ENCODE results near the gene HS6ST2.

Gene HS6ST2

GRCh38 chrX:132613801-132614200 lies 344.6 kb downstream of the HS6ST2 start:
- no peak for DNase-seq (ENCODE audit: low read depth)

GRCh38 chrX:132612821-132613564 lies 345.4 kb downstream of the HS6ST2 start:
- DNase-seq (ENCODE audit: low read depth), result peak; percentile 26

GRCh38 chrX:132610536-132610935 lies 347.9 kb downstream of the HS6ST2 start:
- DNase-seq (ENCODE audit: low read depth), result no peak

GRCh38 chrX:132609362-132609848 lies 349.0 kb downstream of the HS6ST2 start:
- no peak for DNase-seq (ENCODE audit: low read depth)

GRCh38 chrX:132603700-132604286 lies 354.6 kb downstream of the HS6ST2 start:
- no peak for DNase-seq (ENCODE audit: low read depth)

- DNase-seq (ENCODE audit: low read depth), result no peak
Observed at GRCh38 chrX:132602701-132603100, 355.7 kb downstream of the HS6ST2 start.

- DNase-seq (ENCODE audit: low read depth), result no peak
Observed at GRCh38 chrX:132594999-132595398, 363.4 kb downstream of the HS6ST2 start.

- DNase-seq (ENCODE audit: low read depth), result no peak
Observed at GRCh38 chrX:132594129-132594528, 364.3 kb downstream of the HS6ST2 start.

- no peak for DNase-seq (ENCODE audit: low read depth)
Observed at GRCh38 chrX:132592880-132593279, 365.5 kb downstream of the HS6ST2 start.

GRCh38 chrX:132591719-132592275 lies 366.6 kb downstream of the HS6ST2 start:
- no peak for DNase-seq (ENCODE audit: low read depth)

GRCh38 chrX:132590350-132591026 lies 367.9 kb downstream of the HS6ST2 start:
- no peak for DNase-seq (ENCODE audit: low read depth)

- no peak for DNase-seq (ENCODE audit: low read depth)
Observed at GRCh38 chrX:132584936-132585335, 373.5 kb downstream of the HS6ST2 start.

GRCh38 chrX:132576939-132577338 lies 381.5 kb downstream of the HS6ST2 start:
- DNase-seq (ENCODE audit: low read depth), result no peak

Measured in activated T-cell treated with anti-CD3 and anti-CD28 coated beads for 48 hours (primary cell).